NB4 (cell line): Measurements from ENCODE around the gene SLC2A9.

Experiments
- POLR2A ChIP-seq: IDR thresholded peaks from 2 replicates; pipeline ENCODE4 v1.6.1; 2011; ENCODE audit warnings: mild to moderate bottlenecking; ENCODE audit not compliant: insufficient read length; ENCODE audit errors: extremely low read depth
- TF ChIP-seq, protein P1 (sequence below): IDR thresholded peaks from one replicate; pipeline ENCODE4 v1.5.1; 2012; ENCODE audit warnings: low read depth, low read length

DNA sequence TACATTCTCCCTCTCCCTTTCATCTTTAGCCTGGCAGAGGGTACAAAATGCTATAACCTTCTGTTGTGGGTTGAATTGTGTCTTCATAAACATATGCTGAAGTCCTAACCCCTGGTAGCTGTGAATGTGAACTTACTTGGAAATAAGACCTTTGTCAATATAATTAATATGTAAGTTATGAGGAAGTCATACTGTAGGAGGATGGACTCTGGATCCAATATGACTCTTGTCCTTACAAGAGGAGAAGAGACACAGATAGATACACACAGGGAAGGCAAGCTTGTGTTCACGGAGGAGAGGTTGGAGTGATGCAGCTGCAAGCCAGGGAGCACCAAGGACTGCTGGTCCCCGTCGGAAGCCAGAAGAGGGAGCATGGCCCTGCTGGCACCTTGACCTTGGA, 94.7 kb downstream of the SLC2A9 start:
- TF ChIP-seq, protein P1, sequence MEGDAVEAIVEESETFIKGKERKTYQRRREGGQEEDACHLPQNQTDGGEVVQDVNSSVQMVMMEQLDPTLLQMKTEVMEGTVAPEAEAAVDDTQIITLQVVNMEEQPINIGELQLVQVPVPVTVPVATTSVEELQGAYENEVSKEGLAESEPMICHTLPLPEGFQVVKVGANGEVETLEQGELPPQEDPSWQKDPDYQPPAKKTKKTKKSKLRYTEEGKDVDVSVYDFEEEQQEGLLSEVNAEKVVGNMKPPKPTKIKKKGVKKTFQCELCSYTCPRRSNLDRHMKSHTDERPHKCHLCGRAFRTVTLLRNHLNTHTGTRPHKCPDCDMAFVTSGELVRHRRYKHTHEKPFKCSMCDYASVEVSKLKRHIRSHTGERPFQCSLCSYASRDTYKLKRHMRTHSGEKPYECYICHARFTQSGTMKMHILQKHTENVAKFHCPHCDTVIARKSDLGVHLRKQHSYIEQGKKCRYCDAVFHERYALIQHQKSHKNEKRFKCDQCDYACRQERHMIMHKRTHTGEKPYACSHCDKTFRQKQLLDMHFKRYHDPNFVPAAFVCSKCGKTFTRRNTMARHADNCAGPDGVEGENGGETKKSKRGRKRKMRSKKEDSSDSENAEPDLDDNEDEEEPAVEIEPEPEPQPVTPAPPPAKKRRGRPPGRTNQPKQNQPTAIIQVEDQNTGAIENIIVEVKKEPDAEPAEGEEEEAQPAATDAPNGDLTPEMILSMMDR: no peak
- TF ChIP-seq POLR2A: no peak
